Upper lobe of left lung (tissue), 6 donors: ENCODE measurements around the gene CYP46A1. TPM values are rescaled to one million over a fixed set of nuclear protein-coding genes. Genes with fewer than 3 reads are reported as not detected.

Source experiments
- ATAC-seq, 2 donors: fragments of 200-7000 bp; cut with Tn5 transposase; one replicate each; pipeline ENCODE4 v1.9.1; 2022; ENCODE audit warnings: mild to moderate bottlenecking in 2 of 2, moderate library complexity in 2 of 2; ENCODE audit not compliant: low FRiP score in 2 of 2
- DNase-seq, 2 donors: peaks; one replicate each; pipeline ENCODE4 v3.0.0-alpha.2; 2019 to 2020
- H3K27ac ChIP-seq, 4 donors: fragments of 200-600 bp; sonication (generic); one replicate each; pipeline ENCODE4 v1.5.1; 2016 to 2019
- H3K27me3 ChIP-seq, 4 donors: fragments of 200-600 bp; sonication (generic); one replicate each; pipeline ENCODE4 v1.5.1; 2017 to 2019
- H3K36me3 ChIP-seq, 4 donors: fragments of 200-600 bp; sonication (generic); one replicate each; pipeline ENCODE4 v1.5.1; 2016 to 2019
- H3K4me1 ChIP-seq, 4 donors: fragments of 200-600 bp; sonication (generic); one replicate each; pipeline ENCODE4 v1.5.1; 2018 to 2019
- H3K4me3 ChIP-seq, 4 donors: fragments of 200-600 bp; sonication (generic); one replicate each; pipeline ENCODE4 v1.5.1; 2017 to 2019; ENCODE audit warnings: mild to moderate bottlenecking in 2 of 4, moderate library complexity in 1 of 4
- H3K9me3 ChIP-seq, 4 donors: fragments of 200-600 bp; sonication (generic); one replicate each; pipeline ENCODE4 v1.5.1; 2018 to 2019
- CTCF ChIP-seq, 6 experiments: fragments of 450-650 bp in 4 of 6; fragments of 200-600 bp in 2 of 6; sonication (generic) in 2 of 6; IDR thresholded peaks; one replicate each; pipeline ENCODE4 v1.5.1; 2016 to 2019; ENCODE audit warnings: antibody characterized with exemption in 6 of 6
- EP300 ChIP-seq, 4 donors: sonication (generic); formaldehyde crosslinking; IDR thresholded peaks; one replicate each; pipeline ENCODE4 v1.5.1; 2017; ENCODE audit warnings: antibody characterized with exemption in 4 of 4, control low read depth in 2 of 4
- POLR2A ChIP-seq, 4 donors: fragments of 450-650 bp; IDR thresholded peaks; one replicate each; pipeline ENCODE4 v1.5.1; 2016 to 2017; ENCODE audit warnings: antibody characterized with exemption in 4 of 4, mild to moderate bottlenecking in 2 of 4
- POLR2AphosphoS5 ChIP-seq, 2 donors: sonication (generic); formaldehyde crosslinking; IDR thresholded peaks; one replicate each; pipeline ENCODE4 v1.5.1; 2017; ENCODE audit warnings: antibody characterized with exemption in 2 of 2
- WGBS, 2 donors: methylation state at CpG; one replicate each; pipeline ENCODE4 v1.1.5; 2017 to 2018; 5-methylcytosine and 5-hydroxymethylcytosine counted together
- total RNA-seq, 6 donors: library from RNA; depleted of rRNA in 4 of 6; stranded (reverse); fragments of >200 nt in 4 of 6; gene quantifications; one replicate each; pipeline versions ENCODE4 v1.1.0 to v1.2.1, GENCODE V29; 2016 to 2021
- donor health status: DM: no; HTN: no; CAD: no; lungs with moderate emphysema.
- donor health status: DM: no; HTN: yes; CAD: no; lungs with severe emphysema.

The CYP46A1 gene
- total RNA-seq, 6 donors from 2014 or later = 0.15 to 12.6 (median 1.2) TPM

- no peak overlapping the region for H3K4me3 ChIP-seq
- 80 to 81% methylated on average over 7 to 22 of the region's 22 CpGs for WGBS, 2 donors
- H3K9me3 ChIP-seq = no peaks in the 10 kb centered on the region
- no peaks in the 10 kb centered on the region for H3K27me3 ChIP-seq
- DNase-seq = peak in 1 of 2 donors; percentile 66
- no peaks in the 10 kb centered on the region for H3K36me3 ChIP-seq
- peak overlapping the region; percentile 66 to 86 (median 76) for H3K27ac ChIP-seq
- no peak for ATAC-seq
- peaks cover 53 to 66% (median 58%) of the 10 kb centered on the region in 4 donors for H3K4me1 ChIP-seq
- no peak for TF ChIP-seq POLR2A (IDR thresholded peaks at IDR 0.05)
- TF ChIP-seq CTCF (IDR thresholded peaks at IDR 0.05) = no peak
- no peak for TF ChIP-seq EP300 (IDR thresholded peaks at IDR 0.05)
- no peak for TF ChIP-seq POLR2AphosphoS5 (IDR thresholded peaks at IDR 0.05)
Observed at GRCh38 chr14:99747582-99748330, 63.7 kb downstream of the CYP46A1 start.

GRCh38 chr14:99748529-99748928 is 64.4 kb downstream of the CYP46A1 start:
- TF ChIP-seq POLR2A (IDR thresholded peaks at IDR 0.05) (no peak), EP300 (IDR thresholded peaks at IDR 0.05) (no peak), CTCF (IDR thresholded peaks at IDR 0.05) (no peak), POLR2AphosphoS5 (IDR thresholded peaks at IDR 0.05) (no peak)
- Histone ChIP-seq H3K4me3 (no peak overlapping the region), H3K4me1 (peaks cover 59 to 74% (median 65%) of the 10 kb centered on the region in 4 donors), H3K27me3 (no peaks in the 10 kb centered on the region), H3K36me3 (no peaks in the 10 kb centered on the region), H3K27ac (peak overlapping the region in 2 of 4 donors; percentile 78 to 86), H3K9me3 (no peaks in the 10 kb centered on the region)
- ATAC-seq = no peak
- DNase-seq = no peak
- 63 to 76% methylated on average over 9 of the region's 9 CpGs for WGBS, 2 donors

- TF ChIP-seq CTCF (IDR thresholded peaks at IDR 0.05) = peak in 1 of 6 experiments; percentile 5
- TF ChIP-seq EP300 (IDR thresholded peaks at IDR 0.05) = no peak
- DNase-seq (no peak), ATAC-seq (no peak)
- no peak overlapping the region for H3K4me3 ChIP-seq
- H3K36me3 ChIP-seq = no peaks in the 10 kb centered on the region
- no peaks in the 10 kb centered on the region for H3K9me3 ChIP-seq
- WGBS, 2 donors = 85 to 89% methylated on average over 13 of the region's 13 CpGs
- H3K27me3 ChIP-seq = no peaks in the 10 kb centered on the region
- H3K27ac ChIP-seq = peak overlapping the region in 3 of 4 donors; percentile 68 to 86 (median 78)
- H3K4me1 ChIP-seq = peaks cover 59 to 80% (median 71%) of the 10 kb centered on the region in 4 donors
Observed at GRCh38 chr14:99749142-99749541, 65.0 kb downstream of the CYP46A1 start.

- WGBS, 2 donors = 47 to 67% methylated on average over 16 to 23 of the region's 23 CpGs
- no peaks in the 10 kb centered on the region for H3K9me3 ChIP-seq
- H3K36me3 ChIP-seq = no peaks in the 10 kb centered on the region
- no peaks in the 10 kb centered on the region for H3K27me3 ChIP-seq
- ATAC-seq (peak in 1 of 2 donors; percentile 23), DNase-seq (no peak)
- H3K27ac ChIP-seq = peak overlapping the region; percentile 3 to 86 (median 70)
- no peak for TF ChIP-seq POLR2A (IDR thresholded peaks at IDR 0.05)
- peaks cover 51 to 83% (median 73%) of the 10 kb centered on the region in 4 donors for H3K4me1 ChIP-seq
- H3K4me3 ChIP-seq = no peak overlapping the region
Observed at GRCh38 chr14:99749763-99750715, 65.9 kb downstream of the CYP46A1 start.
